HK-2 (cell line): ENCODE data around the gene TSPEAR.

Experiments
- DNase-seq: peaks from one replicate; pipeline ENCODE4 v3.0.0-alpha.2; 2018; ENCODE audit not compliant: unreplicated experiment

TSPEAR gene

GRCh38 chr21:44462834-44463200, 248.6 kb downstream of the TSPEAR start:
- DNase-seq, result no peak

- no peak for DNase-seq
Observed at GRCh38 chr21:44462086-44462833, 249.1 kb downstream of the TSPEAR start.

- DNase-seq, result no peak
Observed at GRCh38 chr21:44461464-44462001, 249.8 kb downstream of the TSPEAR start.

DNA sequence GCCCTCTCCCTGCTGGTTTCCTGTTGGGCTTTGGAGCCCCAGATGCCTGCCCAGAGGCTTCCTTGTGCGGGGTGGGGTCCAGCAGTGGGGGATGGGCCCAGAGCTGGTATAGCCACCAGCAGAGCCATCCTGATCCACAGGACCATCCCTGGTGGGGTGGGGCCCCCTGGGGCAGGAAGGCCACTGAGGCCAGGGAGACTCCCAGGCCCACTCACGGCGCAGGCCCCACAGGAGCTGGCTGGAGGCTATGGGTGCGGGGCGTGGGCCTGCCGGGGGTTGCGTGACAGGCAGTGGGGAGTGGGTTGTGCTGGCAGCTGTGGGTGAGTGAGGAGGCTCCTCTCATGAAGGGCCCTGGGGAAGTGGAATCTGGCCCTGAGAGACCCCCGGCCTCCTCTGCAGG, 250.4 kb downstream of the TSPEAR start:
- DNase-seq, result no peak

DNA sequence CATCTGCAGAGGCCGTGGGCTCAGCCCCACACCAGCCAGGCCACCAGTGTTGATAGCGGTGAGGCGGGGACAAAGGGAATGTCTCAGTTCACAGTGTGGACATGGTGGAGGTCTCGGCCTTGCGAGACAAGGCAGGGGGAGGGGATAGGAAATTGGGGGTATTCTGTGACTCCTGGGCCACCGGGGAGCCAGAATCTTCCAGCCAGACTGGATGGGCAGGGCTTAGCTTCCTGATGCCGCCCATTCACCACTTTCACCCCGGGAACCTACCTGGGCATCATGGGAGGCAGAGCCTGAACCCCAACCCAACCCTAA, 251.0 kb downstream of the TSPEAR start:
- no peak for DNase-seq

- DNase-seq, result no peak
Observed at GRCh38 chr21:44459712-44460440, 251.5 kb downstream of the TSPEAR start.

- no peak for DNase-seq
Observed at GRCh38 chr21:44458971-44459711, 252.2 kb downstream of the TSPEAR start.

- DNase-seq, result no peak
Observed at GRCh38 chr21:44456915-44457736, 254.2 kb downstream of the TSPEAR start.

- no peak for DNase-seq
Observed at GRCh38 chr21:44456214-44456914, 255.0 kb downstream of the TSPEAR start.

GRCh38 chr21:44455524-44456213, 255.7 kb downstream of the TSPEAR start:
- peak; percentile 45 for DNase-seq

DNA sequence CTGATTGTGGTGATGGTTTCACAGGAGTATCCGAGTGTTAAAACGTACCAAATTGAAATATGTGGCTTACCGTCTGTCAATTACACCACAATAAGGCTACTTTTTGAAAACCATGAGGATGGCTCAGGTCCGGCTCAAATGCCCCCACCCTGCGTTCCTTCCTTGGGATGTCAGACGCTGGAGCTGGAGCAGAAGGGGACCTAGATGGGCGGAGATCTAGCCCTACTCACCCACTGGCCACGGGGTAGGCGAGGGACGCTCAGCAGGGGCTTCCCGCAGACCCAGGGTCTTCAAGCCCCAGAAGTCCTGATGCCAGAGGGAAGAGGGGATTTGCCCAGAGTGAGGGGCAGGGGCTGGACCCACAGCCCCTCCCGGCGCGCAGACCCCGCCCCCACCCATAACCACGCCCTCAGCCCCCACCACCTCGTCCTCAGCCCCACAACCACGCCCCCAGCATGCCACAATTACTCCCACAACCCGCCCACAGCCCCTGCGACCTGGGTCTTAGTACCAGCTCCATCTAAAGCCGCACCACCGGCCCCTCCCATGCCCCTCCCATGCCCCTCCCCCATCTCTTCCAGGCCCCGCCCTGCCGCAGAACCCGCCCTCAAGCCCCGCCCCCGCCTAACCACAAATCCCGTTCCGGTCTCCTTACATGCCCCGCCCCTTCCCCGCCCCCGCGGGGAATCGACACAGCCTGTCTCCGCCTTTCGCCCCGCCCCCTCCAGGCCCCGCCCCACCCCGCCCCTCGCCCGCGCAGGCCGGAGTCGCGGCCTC, 256.4 kb downstream of the TSPEAR start, which contains the start of gene LRRC3:
LRRC3 (plus strand) TSS at position 764 of the 777 bp plus-strand sequence. CDS start 1,135 bp downstream, outside the sequence.
- DNase-seq, result peak; percentile 80

- DNase-seq, result no peak
Observed at GRCh38 chr21:44454058-44454457, 257.3 kb downstream of the TSPEAR start.

GRCh38 chr21:44453120-44453519, 258.3 kb downstream of the TSPEAR start:
- no peak for DNase-seq

- DNase-seq, result no peak
Observed at GRCh38 chr21:44450999-44451398, 260.4 kb downstream of the TSPEAR start.

DNA sequence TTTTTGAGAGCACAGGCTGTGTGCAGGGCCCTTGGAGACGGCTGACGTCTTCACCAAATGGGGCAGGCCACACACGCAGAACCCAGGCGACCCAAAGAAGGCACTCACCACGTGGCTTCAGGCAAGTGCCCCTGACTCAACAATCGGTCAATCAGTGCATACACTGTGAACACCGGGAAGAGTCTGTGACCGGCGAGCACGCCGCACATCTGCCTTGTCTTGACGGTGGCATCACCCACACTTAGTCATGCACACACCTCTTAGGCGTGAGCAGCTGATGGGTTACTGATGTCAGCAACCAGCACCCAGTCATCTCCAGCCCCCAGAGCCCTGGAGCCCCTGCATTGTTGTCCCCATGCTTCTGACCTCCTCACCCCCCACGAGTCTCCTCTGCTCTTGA, 261.0 kb downstream of the TSPEAR start:
- peak; percentile 22 for DNase-seq

DNA sequence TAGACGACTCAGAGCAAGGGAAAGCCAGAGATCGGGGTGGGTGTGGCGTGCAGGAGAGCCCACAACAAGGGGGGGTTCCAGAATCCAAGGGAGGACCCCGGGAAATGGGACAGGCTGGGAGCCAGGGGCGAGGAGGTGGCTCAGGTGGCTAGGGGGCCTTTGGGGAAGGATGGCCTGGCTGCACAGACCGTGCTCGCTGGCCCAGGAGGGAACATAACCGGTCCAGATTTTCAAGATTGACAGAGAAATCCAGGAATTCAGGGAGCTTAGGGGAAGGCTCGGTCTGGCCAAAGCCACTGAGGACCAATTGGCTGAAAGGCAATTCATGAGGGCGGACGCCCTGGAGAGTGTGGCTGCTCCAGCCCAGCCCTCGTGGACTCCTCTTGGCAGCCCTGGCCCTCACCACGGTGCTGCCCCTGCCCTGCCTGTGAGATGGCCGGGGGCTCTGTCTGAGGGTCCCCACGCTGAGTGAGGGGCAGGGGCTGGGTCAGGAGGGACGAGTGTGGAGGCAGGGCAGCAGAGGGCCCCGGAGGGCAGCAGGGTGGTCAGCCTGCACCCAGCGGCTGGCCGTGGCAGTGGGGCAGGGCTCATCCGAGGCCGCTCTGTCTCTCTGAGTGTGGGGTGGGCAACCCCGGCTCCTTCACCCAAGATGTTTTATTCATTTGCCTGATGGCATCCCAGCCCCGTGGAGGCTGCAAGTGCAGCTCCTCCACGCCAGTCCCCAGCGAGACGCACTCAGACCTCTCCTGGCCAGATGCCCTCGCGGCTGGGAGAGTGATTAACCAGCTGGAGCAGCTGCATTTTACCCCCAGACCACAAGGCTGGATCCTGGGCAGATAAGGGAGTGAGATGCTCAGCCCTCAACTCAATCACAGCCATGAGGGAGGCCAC, 261.7 kb downstream of the TSPEAR start:
- no peak for DNase-seq

GRCh38 chr21:44448651-44449131, 262.7 kb downstream of the TSPEAR start:
- no peak for DNase-seq
